Measurements from ENCODE around the gene ELOVL5.

ELOVL5 gene

DNA sequence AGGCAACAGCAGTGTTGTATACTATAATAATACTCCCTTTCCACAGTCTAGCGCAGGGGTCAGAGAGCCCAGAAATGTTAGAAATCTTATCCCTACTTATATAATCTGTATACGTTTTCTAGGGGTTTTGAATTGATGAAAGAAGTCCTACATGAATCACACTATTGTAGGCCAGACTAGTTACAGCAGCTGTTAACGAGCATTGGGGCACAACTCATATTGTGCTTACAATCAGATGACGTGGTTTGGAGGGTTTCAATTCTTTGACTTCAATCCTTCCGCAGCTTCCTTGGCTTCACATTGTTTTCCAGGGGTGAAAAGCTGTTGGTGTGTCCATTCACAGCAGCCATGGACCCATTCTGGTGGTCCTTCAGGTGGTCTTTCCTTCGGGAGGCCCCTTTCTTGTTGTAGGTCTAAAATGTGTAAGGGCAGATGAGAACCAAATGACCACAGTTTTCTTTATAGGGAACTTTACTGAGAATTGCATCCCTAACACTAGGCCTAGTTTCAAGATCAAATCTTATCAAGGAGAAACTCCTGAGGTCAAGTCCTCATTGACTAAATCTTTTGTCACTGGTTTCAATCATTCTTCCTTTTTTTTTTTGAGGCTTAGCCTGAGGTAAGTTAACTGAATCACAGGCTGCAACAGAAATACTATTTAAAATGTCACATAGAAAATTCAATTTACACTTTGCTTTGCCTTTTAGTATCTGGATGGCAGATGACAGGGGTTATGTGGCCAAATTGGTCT, 79.7 kb downstream of the ELOVL5 start:
- no peak for DNase-seq

DNA sequence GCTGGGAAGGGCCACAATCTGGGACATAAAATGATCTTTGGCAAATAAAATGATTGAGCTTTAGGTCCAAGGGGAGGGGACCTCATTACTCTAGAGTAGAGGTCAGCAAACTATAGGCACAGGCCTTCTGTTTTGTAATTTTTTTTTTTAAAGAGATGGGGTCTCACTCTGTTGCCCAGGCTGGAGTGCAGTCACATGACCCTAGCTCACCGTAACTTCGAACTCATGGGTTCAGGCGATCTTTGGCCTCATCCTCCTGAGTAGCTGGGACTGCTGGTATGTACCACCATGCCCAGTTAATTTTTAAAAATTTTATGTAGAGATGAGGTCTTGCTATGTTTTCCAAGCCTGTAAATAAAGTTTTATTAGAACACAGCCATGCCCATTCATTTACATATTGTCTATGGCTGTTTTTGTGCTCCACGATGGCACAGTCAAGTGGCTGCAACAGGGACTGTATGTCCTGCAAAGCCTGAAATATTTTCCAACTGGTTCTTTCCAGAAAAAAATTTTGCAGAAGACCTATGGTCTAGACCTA, 82.1 kb downstream of the ELOVL5 start:
- DNase-seq: no peak

GRCh38 chr6:53264915-53265607, 83.7 kb downstream of the ELOVL5 start:
- no peak for DNase-seq

DNA sequence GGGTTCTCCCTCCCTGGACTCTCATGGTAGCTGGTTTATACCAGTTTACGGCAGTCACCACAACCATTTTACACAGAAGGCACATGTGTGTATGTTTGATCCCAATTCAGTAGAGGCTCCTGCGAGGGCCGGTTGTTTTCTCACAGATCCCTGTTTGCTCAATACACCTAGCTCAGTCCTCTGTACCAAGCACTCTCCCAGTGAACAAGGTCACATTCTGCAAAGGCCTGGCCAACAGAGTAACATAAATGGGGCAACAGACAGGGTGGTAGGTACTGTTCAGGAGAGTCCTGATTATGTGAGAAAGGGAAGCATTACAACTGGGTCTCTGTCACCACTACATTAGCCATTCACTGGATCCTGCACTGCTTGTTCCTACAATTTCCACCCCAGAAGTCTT, 84.4 kb downstream of the ELOVL5 start:
- DNase-seq: no peak

GRCh38 chr6:53263917-53264316, 84.8 kb downstream of the ELOVL5 start:
- DNase-seq: no peak

DNA sequence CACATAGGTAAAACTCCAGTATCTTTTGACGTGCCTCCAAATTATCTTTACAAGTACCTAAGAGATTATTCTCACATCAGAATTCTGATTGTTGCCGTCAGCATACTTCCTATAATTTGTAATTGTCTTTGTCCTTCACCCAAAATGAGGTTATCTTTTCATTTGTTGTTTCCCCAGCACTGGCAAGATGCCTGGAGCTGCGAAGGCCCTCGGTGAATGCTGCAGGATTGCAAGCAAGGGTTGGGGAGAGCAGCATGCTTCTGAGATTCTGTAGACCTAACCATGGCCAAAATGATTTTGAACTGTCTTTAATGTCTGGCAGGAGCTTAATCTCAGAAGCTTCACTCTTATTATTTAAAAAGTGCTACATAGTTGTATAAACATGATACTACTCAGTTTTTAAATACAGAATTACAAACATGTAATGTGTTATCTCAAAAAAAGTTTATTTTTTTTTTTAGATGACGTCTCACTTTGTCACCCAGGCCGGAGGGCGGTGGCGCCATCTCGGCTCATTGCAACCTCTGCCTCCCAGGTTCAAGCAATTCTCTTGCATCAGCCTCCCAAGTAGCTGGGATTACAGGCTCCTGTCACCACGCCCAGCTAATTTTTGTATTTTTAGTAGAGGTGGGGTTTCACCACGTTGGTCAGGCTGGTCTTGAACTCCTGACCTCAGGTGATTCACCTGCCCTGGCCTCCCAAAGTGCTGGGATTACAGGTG, 88.7 kb downstream of the ELOVL5 start:
- no peak for DNase-seq

DNA sequence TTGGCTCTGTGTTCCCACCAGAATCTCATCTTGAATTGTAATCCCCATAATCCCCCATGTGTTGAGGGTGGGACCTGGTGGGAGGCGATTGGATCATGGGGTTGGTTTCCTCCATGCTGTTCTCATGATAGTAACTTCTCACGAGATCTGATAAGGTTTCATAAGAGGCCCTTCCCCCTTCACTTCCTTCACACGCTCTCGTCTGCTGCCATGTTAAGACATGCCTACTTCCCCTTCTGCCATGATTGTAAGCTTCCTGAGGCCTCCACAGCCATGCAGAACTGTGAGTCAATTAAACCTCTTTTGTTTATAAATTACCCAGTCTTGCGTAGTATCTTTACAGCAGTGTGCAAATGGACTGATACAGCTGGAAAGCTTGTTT, 90.0 kb downstream of the ELOVL5 start:
- DNase-seq: no peak

GRCh38 chr6:53258076-53258773, 90.5 kb downstream of the ELOVL5 start:
- no peak for DNase-seq

DNA sequence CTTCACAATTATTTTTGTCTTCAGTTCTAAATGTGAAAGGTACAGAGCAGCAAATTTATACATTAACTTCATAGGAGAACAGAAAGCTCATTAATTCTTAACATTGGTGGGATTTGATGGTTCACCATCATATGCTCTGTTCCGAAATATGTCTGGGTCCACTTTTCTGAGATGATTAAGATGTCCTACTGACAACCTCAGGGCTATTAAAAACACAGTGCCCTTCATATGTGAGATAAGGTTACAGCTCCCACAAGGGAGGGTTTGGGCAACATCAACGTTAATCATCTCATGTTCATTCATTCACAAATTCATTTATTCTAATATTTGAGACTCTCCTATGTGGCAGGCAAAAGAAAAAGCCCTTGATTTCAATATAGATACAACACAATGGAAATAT, 91.2 kb downstream of the ELOVL5 start:
- no peak for DNase-seq

GRCh38 chr6:53257001-53257400, 91.7 kb downstream of the ELOVL5 start:
- DNase-seq: no peak

- no peak for DNase-seq
These were observed 96.5 kb downstream of the ELOVL5 start for GRCh38 chr6:53252177-53252692.

GRCh38 chr6:53251033-53251672, 97.6 kb downstream of the ELOVL5 start:
- DNase-seq: peak in 1 of 2 donors; percentile 5

DNA sequence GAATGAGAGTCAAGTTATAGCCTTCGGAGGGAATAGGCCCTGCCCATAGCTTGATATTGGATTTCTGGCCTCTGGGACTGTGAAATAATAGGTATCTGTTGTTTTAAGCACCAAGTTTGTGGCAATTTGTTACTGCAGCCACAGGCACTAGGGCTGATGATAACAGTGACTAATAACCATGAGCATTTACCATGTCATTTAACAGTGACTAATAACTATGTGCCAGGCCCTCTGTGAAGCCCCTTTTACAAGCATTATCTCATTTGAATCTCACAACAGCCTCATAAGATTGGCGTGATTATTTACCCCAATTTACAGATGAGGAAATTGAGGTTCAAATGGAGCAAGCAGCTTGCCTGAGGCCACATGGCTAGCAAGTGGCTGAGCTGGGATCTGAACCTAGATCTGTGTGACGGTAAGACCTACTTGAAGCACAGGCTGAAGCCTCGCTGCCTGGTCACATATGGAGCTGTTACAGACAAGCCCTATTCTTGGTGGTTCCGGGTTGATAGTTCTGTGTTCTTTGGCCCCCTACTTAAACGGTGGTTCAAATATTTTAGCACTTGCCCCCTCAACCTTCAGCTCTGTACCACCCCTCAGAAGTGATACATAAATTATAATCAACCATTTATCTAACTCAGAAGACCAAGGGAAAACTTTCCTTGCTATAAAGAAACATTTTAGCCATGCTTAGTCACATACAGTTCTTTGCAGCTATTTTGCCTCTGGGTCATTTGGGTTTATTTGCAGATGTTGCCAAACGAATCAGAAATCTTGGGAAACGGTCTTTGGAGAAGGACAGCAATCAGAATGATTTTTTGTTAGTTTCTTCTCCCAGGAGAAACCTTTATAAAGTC, 98.3 kb downstream of the ELOVL5 start:
- DNase-seq: no peak

DNA sequence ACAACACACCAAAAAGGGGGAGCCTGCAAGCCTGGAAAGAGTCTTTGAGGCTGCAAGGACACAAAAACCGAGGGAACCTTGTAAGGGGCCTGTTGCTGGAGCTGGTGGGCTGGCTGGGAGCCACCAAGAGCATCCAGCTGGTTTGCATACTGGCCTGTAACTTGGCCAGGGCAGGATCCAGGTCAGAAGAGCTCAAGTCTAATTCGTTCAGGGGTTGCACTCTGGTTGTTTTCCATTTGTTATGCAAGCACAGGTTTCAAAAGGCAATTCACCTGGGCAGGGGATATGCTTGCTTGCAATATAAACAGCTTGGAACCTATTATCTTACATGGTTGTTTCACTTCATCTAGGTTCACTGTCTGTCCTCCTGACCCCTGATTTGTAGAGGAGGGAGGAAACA, 101.8 kb downstream of the ELOVL5 start:
- DNase-seq: no peak

GRCh38 chr6:53244958-53245357, 103.8 kb downstream of the ELOVL5 start:
- no peak for DNase-seq

DNA sequence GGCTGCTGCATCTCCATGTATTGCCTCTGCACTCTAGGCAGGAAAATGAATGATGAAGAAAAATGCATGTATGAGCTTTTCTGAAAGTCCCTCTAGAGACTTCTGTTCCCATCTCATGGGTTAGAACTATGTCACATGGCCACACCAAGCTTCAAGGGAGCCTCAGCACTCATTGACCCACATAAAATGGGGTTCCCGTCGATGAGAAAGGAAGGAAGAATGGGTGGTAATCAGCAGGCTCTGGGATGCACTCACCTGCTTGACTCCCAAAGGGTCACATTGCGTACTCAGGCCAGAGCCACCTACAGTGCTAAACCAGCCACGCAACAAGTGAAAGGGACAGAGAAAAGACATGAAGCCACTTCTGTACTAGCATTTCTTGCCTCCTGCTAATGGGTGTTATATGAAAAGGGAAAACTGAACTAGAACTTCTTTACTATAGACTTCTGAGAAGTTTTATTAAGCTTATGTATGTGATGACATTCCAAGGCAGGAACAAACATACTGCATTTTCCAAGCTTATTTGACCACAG, 104.3 kb downstream of the ELOVL5 start:
- no peak for DNase-seq

DNA sequence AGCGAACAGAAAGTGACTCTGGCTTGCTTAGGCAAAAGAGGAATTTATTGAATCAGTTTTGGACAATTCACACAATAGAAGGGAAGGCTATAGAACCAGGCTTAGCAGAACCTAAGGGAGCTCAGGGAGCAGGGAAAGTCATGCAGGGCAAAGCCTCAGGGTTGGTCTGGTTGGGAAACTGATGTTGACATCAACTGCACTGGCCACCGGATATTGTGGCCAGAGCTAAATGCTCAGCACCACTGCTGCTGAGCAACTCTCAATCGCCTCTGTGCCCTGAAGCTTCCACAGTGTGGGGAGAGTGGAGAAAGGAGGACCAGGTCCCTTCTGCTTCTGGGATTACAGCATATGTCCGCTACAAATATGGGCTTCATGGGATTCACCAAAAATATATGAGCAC, 106.8 kb downstream of the ELOVL5 start:
- DNase-seq: no peak

DNA sequence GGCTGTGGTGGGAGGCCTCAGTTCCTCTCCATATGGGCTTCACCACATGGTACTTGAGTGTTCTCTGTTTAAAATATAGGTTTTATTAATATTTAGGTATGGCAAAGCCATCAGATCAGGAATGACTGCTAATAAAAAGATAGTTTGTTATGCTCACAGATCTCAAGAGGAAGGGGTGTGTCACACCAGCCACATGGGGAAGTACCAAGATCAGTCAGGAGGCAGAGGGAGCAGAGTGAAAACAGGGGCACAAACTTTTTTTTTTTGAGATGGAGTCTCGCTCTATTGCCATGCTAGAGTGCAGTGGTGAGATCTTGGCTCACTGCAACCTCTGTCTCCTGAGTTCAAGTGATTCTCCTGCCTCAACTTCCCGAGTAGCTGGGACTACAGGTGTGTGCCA, 108.0 kb downstream of the ELOVL5 start:
- no peak for DNase-seq

DNA sequence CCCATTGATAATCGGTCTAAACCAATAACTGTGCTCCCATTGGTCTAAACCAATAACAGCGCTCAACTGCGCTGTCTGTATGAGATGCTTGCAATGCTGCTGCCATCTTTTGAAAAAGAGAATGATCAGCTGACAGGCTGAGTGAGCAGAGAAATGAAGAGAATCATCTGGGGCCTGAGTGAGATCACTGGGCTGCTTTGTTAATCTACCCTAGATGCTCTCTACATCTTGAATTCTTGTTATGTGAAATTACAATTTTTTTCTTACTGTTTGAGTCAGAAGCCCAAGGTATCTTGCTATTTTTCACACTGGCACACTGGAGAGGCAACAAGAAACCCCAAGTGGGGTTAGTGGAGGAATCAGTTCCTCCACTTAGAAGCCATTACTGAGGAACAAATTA, 108.6 kb downstream of the ELOVL5 start:
- no peak for DNase-seq

GRCh38 chr6:53239526-53239925, 109.2 kb downstream of the ELOVL5 start:
- no peak for DNase-seq

DNA sequence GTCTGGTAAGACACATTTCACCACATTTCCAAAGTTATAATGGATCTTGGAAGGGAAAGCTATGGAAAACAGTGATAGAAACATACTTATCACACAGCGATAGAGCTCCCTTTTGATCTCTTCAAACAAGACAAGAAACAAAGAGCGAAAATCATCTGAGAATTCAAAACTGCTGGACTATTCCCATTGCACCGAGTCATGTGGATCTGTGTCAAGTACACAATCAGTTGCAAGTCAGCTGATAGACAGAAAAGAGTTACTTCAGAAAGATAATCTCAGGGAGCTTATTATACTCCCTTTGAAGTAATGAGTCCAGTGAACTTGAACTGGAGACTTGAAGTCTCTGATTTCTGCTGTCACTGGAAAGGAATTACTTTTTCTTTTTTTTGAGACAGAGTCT, 110.4 kb downstream of the ELOVL5 start:
- no peak for DNase-seq

All from hippocampal formation (tissue), 2 donors.